Endothelial cell of umbilical vein (primary cell): ENCODE measurements around the gene MYO15A. TPM values are rescaled to one million over a fixed set of nuclear protein-coding genes. Genes with fewer than 3 reads are reported as not detected.

Experiments used
- BruUV-seq: library from RNA; stranded (reverse); fragments of 400-500 nt; replicated peaks from 2 replicates; lab custom pipeline; 2021; lab: Mats Ljungman, UMichigan
- CTCF ChIA-PET: fragments of 300-600, 350-600 bp; sonication (Branson Sonifier 250); formaldehyde crosslinking; loops from one replicate; lab custom pipeline; 2021; ENCODE audit warnings: antibody characterized with exemption, inconsistent platforms; lab: Charles Lee
- POLR2A ChIA-PET: fragments of 300-600, 350-600 bp; sonication (Branson Sonifier 250); formaldehyde crosslinking; loops from one replicate; lab custom pipeline; 2021; ENCODE audit warnings: antibody characterized with exemption, inconsistent platforms; lab: Charles Lee
- DNase-seq: peaks from one replicate; pipeline ENCODE4 v3.0.0-alpha.2; 2011; ENCODE audit warnings: low read depth, low spot score
- FAIRE-seq: peaks from 2 replicates; lab custom pipeline; 2011; peaks lifted over from hg19 to GRCh38; lab: Jason Lieb, UNC
- H2AFZ ChIP-seq: 2 replicates; pipeline ENCODE4 v1.6.0; 2012; ENCODE audit warnings: low read depth, low read length, control low read depth, inconsistent platforms
- H3K27ac ChIP-seq: 2 replicates; pipeline ENCODE4 v1.5.1; 2011; ENCODE audit warnings: low read depth, mild to moderate bottlenecking, control low read depth, low read length, moderate library complexity; ENCODE audit not compliant: insufficient read depth
- H3K27me3 ChIP-seq, 2 experiments: 2 replicates each; pipeline versions ENCODE4 v1.6.0 to v1.6.1; 2011; ENCODE audit warnings: low read length in 2 of 2, mixed read lengths in 1 of 2; ENCODE audit not compliant: control insufficient read depth in 2 of 2, insufficient read depth in 2 of 2
- H3K36me3 ChIP-seq, 2 experiments: 2 replicates in 1 of 2; 3 replicates in 1 of 2; pipeline ENCODE4 v1.5.1; 2011; ENCODE audit warnings: low read length in 2 of 2, mild to moderate bottlenecking in 1 of 2, moderate library complexity in 1 of 2; ENCODE audit not compliant: control insufficient read depth in 2 of 2, insufficient read depth in 2 of 2; ENCODE audit errors: extremely low read depth in 1 of 2
- H3K4me1 ChIP-seq: 3 replicates; pipeline ENCODE4 v1.5.1; 2011; ENCODE audit warnings: mild to moderate bottlenecking, low read length; ENCODE audit not compliant: control insufficient read depth, insufficient read depth; ENCODE audit errors: extremely low read depth
- H3K4me2 ChIP-seq: 2 replicates; pipeline ENCODE4 v1.6.1; 2011; ENCODE audit warnings: low read length, control low read depth, mixed read lengths; ENCODE audit not compliant: insufficient read depth
- H3K4me3 ChIP-seq, 3 experiments: fragments of 200-600 bp in 1 of 3; sonication (generic), shearing (Covaris generic) in 1 of 3; replicated peaks in 1 of 3; 2 replicates each; pipeline ENCODE4 v1.5.1; 2011 to 2016; ENCODE audit warnings: control low read depth in 3 of 3, low read length in 3 of 3, mild to moderate bottlenecking in 2 of 3, inconsistent platforms in 1 of 3, low read depth in 1 of 3, moderate library complexity in 1 of 3; ENCODE audit not compliant: insufficient read depth in 1 of 3
- H3K79me2 ChIP-seq: 2 replicates; pipeline ENCODE4 v1.6.0; 2012; ENCODE audit warnings: low read length, inconsistent platforms; ENCODE audit not compliant: control insufficient read depth, insufficient read depth
- H3K9ac ChIP-seq: replicated peaks from 2 replicates; pipeline ENCODE3; 2011; ENCODE audit warnings: low read length, control low read depth; ENCODE audit not compliant: insufficient read depth; ENCODE audit errors: extremely low read depth
- H3K9me1 ChIP-seq: replicated peaks from 3 replicates; pipeline ENCODE4 v1.6.0; 2011; ENCODE audit warnings: mild to moderate bottlenecking, low read length; ENCODE audit not compliant: control insufficient read depth, insufficient read depth; ENCODE audit errors: extremely low read depth
- H3K9me3 ChIP-seq: replicated peaks from 2 replicates; pipeline ENCODE4 v1.5.1; 2012; ENCODE audit warnings: low read length, inconsistent platforms; ENCODE audit not compliant: control insufficient read depth, insufficient read depth
- H4K20me1 ChIP-seq: replicated peaks from 2 replicates; pipeline ENCODE3; 2011; ENCODE audit warnings: mild to moderate bottlenecking, low read length; ENCODE audit not compliant: control insufficient read depth, insufficient read depth; ENCODE audit errors: extremely low read depth
- CTCF ChIP-seq, 2 donors: IDR thresholded peaks; 1 replicate in 1 of 2; 2 replicates in 1 of 2; pipeline ENCODE4 v1.5.1; 2011; ENCODE audit warnings: low read length in 2 of 2, mild to moderate bottlenecking in 2 of 2, moderate library complexity in 2 of 2, control low read depth in 1 of 2, inconsistent platforms in 1 of 2, low read depth in 1 of 2; ENCODE audit not compliant: insufficient read depth in 1 of 2; ENCODE audit errors: extremely low read depth in 1 of 2
- EZH2 ChIP-seq: IDR thresholded peaks from 2 replicates; pipeline ENCODE4 v1.6.1; 2012; ENCODE audit warnings: borderline replicate concordance, low read depth, mild to moderate bottlenecking, moderate library complexity, low read length, inconsistent platforms; ENCODE audit not compliant: severe bottlenecking
- FOS ChIP-seq: IDR thresholded peaks from 2 replicates; pipeline ENCODE4 v1.6.1; 2011; ENCODE audit warnings: mild to moderate bottlenecking, low read length, moderate library complexity, borderline replicate concordance; ENCODE audit not compliant: insufficient read depth
- GATA2 ChIP-seq: IDR thresholded peaks from 2 replicates; pipeline ENCODE4 v1.7.0; 2011; ENCODE audit warnings: low read depth, mild to moderate bottlenecking, moderate library complexity, mixed read lengths, low read length; ENCODE audit not compliant: insufficient read length, insufficient read depth
- JUN ChIP-seq: IDR thresholded peaks from 2 replicates; pipeline ENCODE4 v1.6.1; 2011; ENCODE audit warnings: borderline replicate concordance, low read depth; ENCODE audit not compliant: insufficient read length, insufficient read depth
- MAX ChIP-seq: IDR thresholded peaks from 2 replicates; pipeline ENCODE4 v1.6.1; 2011; ENCODE audit not compliant: insufficient read depth, insufficient read length
- MYC ChIP-seq: IDR thresholded peaks from one replicate; pipeline ENCODE4 v1.6.1; 2011; ENCODE audit warnings: mild to moderate bottlenecking, low read depth, low read length
- POLR2A ChIP-seq: IDR thresholded peaks from 2 replicates; pipeline ENCODE4 v1.6.1; 2012; ENCODE audit warnings: low read depth, mild to moderate bottlenecking, control low read depth, low read length
- POLR2AphosphoS5 ChIP-seq: IDR thresholded peaks from 2 replicates; pipeline ENCODE4 v1.6.1; 2012; ENCODE audit warnings: low read depth, mild to moderate bottlenecking, control low read depth, low read length, moderate library complexity; ENCODE audit not compliant: insufficient read depth
- dilution Hi-C: fragments of 300-500 bp; cut with MboI; formaldehyde crosslinking; loops from one replicate; pipeline ENCODE4 v1.15.0; 2019; ENCODE audit warnings: low sequenced_read_pairs; ENCODE audit not compliant: extremely low pct_ligation_motif_present
- intact Hi-C: fragments of 100-400 bp; cut with micrococcal nuclease; formaldehyde crosslinking; loops from one replicate; pipeline ENCODE4 v1.10.0; 2022
- polyA plus RNA-seq, 4 experiments: library from polyadenylated mRNA; depleted of rRNA in 3 of 4; stranded (reverse) in 3 of 4; unstranded in 1 of 4; fragments of >200 nt; gene quantifications; 2 replicates each; pipeline versions ENCODE4 v1.2.1 to v1.2.3, GENCODE V29; 2011 to 2012; ENCODE audit warnings: missing spikeins in 1 of 4
- total RNA-seq: library from RNA; stranded (reverse); gene quantifications from 2 replicates; pipeline ENCODE4 v1.2.3, GENCODE V29; 2021

Gene MYO15A
- total and polyA plus RNA-seq, 2 donors (not counting 3 experiments of a cell fraction or from before 2014, with no cell fraction given): 0.46 to 0.82 TPM

- H3K4me2 ChIP-seq: no peak overlapping the region
- H3K9me1 ChIP-seq: no peaks in the 10 kb centered on the region
- no peaks in the 10 kb centered on the region for H3K27me3 ChIP-seq
- DNase-seq: no peak
- CTCF ChIA-PET: no interaction called here
- intact Hi-C loops (no loop called here), dilution Hi-C loops (no loop called here)
- no peak overlapping the region for H2AFZ ChIP-seq
- H3K79me2 ChIP-seq: no peaks in the 10 kb centered on the region
- no peak overlapping the region for H3K9ac ChIP-seq
- no peaks in the 10 kb centered on the region for H3K36me3 ChIP-seq
- FAIRE-seq: no peak
- no peaks in the 10 kb centered on the region for H4K20me1 ChIP-seq
- POLR2A ChIA-PET: no interaction called here
- H3K27ac ChIP-seq: no peak overlapping the region
- no peaks in the 10 kb centered on the region for H3K4me1 ChIP-seq
- no peak for TF ChIP-seq POLR2AphosphoS5
- no peak for TF ChIP-seq POLR2A
- TF ChIP-seq JUN: no peak
- TF ChIP-seq GATA2: no peak
- no peak for TF ChIP-seq EZH2
- TF ChIP-seq MYC: no peak
- TF ChIP-seq FOS: no peak
- no peak for TF ChIP-seq MAX
- TF ChIP-seq CTCF (IDR thresholded peaks at IDR 0.05; ENCODE audit: extremely low read depth in 1 of 2, insufficient read depth in 1 of 2, low read depth in 1 of 2, low read length in 2 of 2): no peak
- H3K9me3 ChIP-seq: no peaks in the 10 kb centered on the region
- BruUV-seq: no TSS peak
- H3K4me3 ChIP-seq: no peak overlapping the region
Measured at GRCh38 chr17:18115517-18115916, 7.0 kb downstream of the MYO15A start.
